NCI-H460 (cell line): ENCODE results near the gene DMAC2. TPM values are rescaled to one million over a fixed set of nuclear protein-coding genes. Genes with fewer than 3 reads are reported as not detected.
"Not testable (repeated sequence)": the region's sequence is repeated elsewhere in the genome, so short reads cannot be mapped to it uniquely, and the experiment has no call there.

Experiments used
- DNase-seq: peaks from one replicate; pipeline ENCODE4 v3.0.0-alpha.2; 2016; ENCODE audit warnings: low read depth; ENCODE audit errors: extremely low read depth
- small RNA-seq, 2 experiments: library from RNA; depleted of rRNA; stranded (forward); fragments of <200 nt; gene quantifications; one replicate each; pipeline ENCODE3, GENCODE V24; 2014
- total RNA-seq: library from RNA; depleted of rRNA; stranded (reverse); fragments of >200 nt; shearing (Covaris generic); gene quantifications from 2 replicates; pipeline ENCODE4 v1.2.3, GENCODE V29; 2014; rRNA removed

DMAC2 gene
- total RNA-seq, 1 experiment from 2014 or later, result 27.5 TPM

DNA sequence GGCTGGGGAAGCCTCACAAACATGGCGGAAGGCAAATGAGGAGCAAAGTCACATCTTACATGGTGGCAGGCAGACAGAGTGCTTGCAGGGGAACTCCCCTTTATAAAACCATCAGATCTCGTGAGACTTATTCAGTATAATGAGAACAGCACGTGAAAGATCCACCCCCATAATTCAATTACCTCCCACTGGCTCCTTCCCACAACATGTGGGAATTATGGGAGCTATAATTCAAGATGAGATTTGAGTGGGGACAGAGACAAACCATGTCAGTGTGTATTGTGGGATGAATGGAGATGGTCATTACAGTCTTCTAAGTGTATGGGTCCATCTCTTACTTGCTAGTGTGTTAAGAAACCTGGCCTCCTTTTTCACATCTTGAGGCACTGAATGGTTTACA, 37.7 kb downstream of the DMAC2 start:
- DNase-seq, result no peak

DNA sequence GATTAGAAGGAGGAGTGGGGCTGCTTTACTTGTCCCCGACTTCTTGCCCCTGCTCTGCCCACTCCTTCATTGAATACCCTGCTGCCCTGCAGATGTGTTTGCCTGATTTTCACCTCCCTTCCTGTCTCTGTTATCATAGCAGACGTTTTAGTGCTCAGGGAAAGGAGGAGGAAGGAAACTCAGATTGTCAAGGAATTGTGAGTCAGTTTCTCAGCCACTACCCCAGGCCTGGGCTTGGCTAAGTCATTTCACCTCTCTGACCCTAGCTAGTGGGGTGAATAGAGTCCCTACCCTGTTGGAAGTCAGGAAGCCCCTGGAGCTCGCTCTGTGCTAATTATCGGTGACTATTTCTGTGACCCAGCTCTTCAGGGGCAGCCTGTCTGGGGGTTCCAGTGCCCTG, 38.2 kb downstream of the DMAC2 start:
- no peak for DNase-seq

DNA sequence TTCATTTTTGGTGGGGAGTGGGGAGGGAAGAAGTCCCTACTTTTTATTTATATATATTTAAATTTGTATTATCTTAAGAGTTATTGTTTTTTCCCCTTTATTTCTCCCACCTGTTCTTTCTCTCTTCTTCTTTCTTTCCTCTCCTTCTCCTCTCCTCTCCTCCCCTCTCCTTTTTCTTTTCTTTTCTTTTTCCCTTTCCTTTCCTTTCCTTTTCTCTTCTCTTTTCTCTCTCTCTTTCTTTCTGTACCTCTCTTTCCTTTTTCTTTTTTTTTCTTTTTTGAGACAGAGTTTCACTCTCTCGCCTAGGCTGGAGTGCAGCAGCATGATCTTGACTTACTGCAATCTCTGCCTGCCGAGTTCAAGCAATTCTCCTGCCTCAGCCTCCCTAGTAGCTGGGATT, 40.2 kb downstream of the DMAC2 start:
- no peak for DNase-seq

DNA sequence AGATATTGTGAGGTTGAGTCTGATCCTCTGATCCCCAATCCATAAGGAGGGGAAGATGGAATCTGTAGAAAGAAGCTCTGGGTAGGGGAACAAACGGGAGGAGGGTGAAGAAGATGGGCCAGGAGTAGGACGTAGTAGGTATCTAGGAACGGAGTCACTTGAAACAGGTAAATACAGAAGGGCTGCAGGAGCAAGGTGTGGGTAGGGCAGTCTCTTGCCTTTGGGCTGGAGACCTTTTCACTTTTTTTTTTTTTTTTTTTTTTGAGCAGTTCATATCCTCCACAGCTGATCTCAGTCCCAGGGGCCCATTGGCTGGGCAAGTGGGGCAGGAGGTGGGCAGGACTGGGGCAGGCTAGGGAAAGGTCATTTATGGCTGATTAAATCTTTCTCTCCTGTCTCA, 40.6 kb downstream of the DMAC2 start:
- DNase-seq, result no peak

DNA sequence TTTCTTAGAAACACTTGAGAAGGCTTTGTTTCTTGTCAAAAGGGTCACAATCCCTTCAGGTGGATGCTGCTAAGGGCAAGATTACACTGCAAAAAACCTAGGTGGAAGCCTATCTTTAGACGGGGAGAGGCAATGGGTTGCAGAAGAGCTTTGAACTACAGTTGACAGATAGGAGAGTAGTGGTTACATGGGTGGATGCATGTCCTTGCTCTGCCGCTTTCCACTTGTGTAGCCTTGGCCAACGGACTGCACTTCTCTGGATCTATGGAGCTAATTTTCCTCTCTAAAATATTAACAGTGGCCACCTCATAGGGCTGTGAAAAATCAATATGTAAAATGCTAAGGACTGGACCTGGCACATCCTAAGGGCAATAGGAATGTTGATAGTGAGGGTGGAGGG, 41.1 kb downstream of the DMAC2 start:
- no peak for DNase-seq

DNA sequence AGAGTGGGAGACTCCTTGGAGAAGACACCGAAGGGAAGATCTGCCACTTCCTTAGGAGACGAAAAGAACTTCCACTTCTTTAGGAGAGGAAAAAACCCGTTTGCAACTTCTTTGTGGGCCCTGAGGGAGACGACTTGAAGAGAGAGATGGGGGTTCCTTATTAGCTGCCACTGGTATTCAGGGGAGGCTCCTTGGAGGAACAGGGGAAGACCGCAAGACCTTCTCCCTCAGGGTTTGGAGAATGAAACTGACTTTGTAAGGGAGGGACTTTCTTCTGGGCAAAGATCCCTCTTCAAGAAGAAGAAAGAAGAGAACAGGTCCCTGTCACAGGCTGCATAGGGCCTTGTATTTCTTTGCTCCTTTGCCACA, 41.7 kb downstream of the DMAC2 start:
- no peak for DNase-seq

DNA sequence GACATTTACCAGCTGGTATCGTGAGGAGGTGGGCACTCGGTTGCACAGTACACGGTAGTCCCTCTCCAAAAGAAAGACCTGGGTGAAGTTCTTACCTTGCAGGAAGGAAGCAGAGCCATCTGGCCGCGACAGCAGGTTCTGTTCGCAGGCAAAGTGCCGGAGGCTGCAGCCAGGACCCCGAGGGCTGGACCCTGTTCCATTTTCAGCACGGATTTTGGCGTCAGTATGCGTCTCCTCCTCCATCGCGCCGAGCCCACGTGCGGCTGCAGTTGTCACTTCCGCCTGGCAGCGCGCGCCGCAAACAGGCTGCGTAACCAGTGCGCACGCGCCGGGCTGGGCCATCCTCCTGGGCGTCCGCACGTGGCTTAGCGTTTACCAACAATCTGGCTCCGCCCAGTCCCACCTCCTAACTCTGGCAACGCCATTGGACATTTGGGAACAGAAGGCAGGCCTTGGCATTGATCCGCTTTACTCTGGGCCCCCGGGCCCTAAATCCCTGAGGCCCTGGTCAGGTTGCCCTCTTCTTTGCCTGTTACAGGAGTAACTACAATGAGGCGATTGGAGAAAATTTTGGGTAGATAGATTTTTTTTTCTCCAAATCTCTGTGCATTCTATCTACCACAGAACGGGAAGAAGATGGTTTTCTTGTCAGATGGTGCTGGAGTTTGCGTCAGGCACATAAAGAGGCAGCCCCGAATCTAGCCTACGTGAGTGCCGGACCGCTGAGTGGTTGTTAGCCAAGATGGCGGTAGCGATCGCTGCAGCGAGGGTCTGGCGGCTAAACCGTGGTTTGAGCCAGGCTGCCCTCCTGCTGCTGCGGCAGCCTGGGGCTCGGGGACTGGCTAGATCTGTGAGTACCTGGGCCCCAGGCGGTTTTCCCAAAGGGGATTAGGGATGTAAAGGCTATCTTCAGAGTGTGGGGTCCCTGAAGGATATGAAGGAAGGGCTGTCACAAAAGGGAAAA, 42.3 kb downstream of the DMAC2 start, which contains the start of the genes BCKDHA and EXOSC5:
Gene BCKDHA (plus strand): TSS at position 733 of the 964 bp plus-strand sequence. CDS start 10 bp downstream, at position 743.
Gene EXOSC5 (minus strand): TSS at position 274 of the 964 bp plus-strand sequence. CDS start 31 bp downstream, at position 243.
- peak; percentile 99 for DNase-seq

DNA sequence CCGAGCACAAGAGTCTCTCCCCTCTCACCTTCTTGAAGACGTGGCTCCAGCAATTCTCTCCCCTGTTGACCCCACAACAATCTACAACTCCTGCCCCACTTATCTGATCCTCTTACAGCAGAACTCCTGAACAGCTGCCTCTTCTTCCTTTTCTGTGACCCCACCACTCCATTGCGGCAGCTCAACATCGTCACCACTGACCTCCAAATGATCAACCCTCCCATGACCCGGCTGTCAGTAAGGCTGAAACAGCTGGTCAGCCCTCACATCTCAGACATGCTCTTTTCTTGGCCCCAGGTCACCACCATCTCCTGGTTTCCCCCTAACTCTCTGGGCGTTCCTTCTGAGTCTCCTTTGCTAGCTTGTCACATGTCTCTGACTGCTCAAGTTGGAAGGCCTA, 44.4 kb downstream of the DMAC2 start:
- no peak for DNase-seq

DNA sequence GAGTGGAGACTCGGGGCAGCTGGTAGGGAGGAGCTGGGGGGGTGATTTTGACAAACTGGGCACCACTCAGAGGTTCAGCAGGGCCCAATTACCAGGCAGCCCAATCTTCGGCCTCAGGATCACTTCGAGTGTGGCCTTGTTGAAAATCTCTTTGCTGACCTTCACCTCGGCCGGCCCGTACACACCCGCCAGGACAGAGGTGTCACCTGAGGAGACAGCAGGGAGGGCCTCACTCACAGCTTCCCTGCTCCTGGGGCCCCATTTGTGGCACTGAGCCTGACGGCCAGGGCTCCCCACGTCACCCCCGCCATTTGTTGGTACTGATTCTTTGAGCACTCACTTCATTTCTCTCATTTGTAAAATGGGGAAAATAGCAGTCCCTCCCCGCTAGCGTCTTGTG, 46.9 kb downstream of the DMAC2 start:
- DNase-seq, result no peak

DNA sequence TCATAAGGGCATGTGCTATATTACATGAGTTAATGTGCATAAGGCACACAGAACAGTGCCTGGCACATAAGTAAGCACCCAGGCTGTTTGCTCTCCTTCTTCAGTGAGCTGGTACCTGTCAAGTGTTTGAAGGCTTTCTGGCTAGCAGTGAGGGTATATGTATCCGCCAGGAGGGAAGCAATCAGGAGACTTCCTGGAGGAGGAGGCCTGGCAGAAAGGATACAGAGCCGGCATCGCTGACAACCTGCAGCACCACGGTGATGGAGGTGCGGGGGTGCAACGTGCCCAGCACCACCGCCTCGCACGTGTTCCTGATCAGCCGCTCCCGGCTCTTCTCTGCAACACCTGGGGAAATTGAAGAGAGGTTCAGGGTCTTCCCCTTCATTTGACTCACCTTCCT, 48.1 kb downstream of the DMAC2 start:
- DNase-seq, result no peak

DNA sequence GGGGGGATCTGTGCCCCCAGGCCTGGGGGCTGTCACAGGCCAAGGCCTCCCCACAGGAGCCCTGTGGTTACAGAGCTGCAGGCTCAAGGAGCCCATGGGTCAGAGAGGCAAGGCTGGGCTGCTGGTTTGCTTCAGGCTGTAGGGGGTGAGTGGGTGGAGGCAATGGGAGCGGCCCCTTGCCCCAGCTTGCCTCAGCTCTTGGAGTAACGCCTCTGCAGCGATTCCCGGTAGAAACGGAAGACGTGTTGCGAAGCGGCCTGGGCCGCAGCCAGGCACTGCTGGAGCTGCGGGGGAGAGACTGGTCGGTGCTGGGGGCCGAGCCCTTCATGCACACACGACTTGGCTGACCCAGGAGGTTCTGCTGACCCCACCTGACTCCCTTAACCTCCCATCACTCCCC, 53.3 kb downstream of the DMAC2 start:
- no peak for DNase-seq

DNA sequence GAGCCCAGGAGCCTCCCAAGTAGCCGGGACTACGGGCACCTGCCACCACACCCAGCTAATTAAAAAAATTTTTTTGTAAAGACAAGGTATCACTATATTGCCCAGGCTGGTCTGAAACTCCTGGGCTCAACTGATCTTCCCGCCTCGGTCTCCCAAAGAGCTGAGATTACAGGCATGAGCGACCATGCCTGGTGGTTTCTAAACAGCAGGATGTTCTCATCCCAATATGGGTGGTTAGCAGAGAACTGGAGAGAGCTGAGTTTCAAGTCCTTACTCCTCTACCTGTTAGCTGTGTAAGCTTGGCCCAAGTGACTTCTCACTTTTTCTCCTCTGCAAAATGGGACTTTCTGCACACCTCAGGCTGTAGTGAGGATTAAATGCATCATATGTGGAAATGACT, 55.4 kb downstream of the DMAC2 start:
- no peak for DNase-seq

DNA sequence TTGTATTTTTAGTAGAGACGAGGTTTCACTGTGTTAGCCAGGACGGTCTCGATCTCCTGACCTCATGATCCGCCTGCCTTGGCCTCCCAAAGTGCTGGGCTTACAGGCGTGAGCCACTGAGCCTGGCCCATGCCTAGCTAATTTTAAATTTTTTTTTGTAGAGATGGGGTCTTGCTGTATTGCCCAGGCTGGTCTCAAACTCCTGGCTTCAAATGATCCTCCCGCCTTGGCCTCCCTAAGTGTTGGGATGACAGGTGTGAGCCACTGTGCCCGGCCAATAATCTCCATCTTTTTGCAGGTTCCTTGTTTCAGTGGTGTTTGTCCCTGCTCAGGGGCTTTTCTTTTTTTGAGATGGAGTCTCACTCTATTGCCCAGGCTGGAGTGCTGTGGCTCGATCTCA, 58.2 kb downstream of the DMAC2 start:
- not testable (repeated sequence) for DNase-seq

Small RNA genes within 50 kb of the gene (small RNA-seq; reads per million reads assigned to genes)
- gene RF00017, result 0 reads per million in 2 experiments

Other genes with a start within 250 kb of the DMAC2 start
- 0.22 TPM in 1 of 2 replicates, not detected in the other for gene CYP2S1, start 246.7 kb downstream of the DMAC2 start, total RNA-seq
- 27.7 and 29.8 TPM in 2 replicates for gene AXL, start 220.7 kb downstream of the DMAC2 start, total RNA-seq
- gene HNRNPUL1, start 175.5 kb downstream of the DMAC2 start, total RNA-seq, result 80.3 and 89.5 TPM in 2 replicates
- gene CCDC97, start 129.7 kb downstream of the DMAC2 start, total RNA-seq, result 7.3 and 9.1 TPM in 2 replicates
- gene TGFB1, start 86.0 kb downstream of the DMAC2 start, total RNA-seq, result 4.8 and 9.4 TPM in 2 replicates
- 3.1 and 3.9 TPM in 2 replicates for gene B9D2, start 75.8 kb downstream of the DMAC2 start, total RNA-seq
- gene TMEM91, start 63.4 kb downstream of the DMAC2 start, total RNA-seq, result 1.8 and 1.9 TPM in 2 replicates
- gene EXOSC5, start 42.6 kb downstream of the DMAC2 start, total RNA-seq, result 16.5 and 23.5 TPM in 2 replicates
- 32.5 and 33.6 TPM in 2 replicates for gene BCKDHA, start 42.1 kb downstream of the DMAC2 start, total RNA-seq
- gene B3GNT8, start 12.5 kb downstream of the DMAC2 start, total RNA-seq, result not detected in 2 replicates
- not detected in 2 replicates for gene ERICH4, start 3.2 kb upstream of the DMAC2 start, total RNA-seq
- gene CEACAM21, start 136.3 kb upstream of the DMAC2 start, total RNA-seq, result not detected in 2 replicates
- not detected in 2 replicates for gene CEACAM4, start 187.2 kb upstream of the DMAC2 start, total RNA-seq
- not detected in 2 replicates for gene CEACAM7, start 248.4 kb upstream of the DMAC2 start, total RNA-seq